GM12865 (cell line): ENCODE data around the gene CCDC197.
A peak's percentile ranks its signal among the peaks of the same experiment; 100 is the strongest.

Source experiments
- DNase-seq: peaks from one replicate; pipeline ENCODE4 v3.0.0; 2010; ENCODE audit warnings: low read depth
- H3K4me3 ChIP-seq: 2 replicates; pipeline ENCODE4 v1.5.1; 2011; ENCODE audit warnings: mild to moderate bottlenecking, low read depth, low read length, control low read depth
- CTCF ChIP-seq: IDR thresholded peaks from 2 replicates; pipeline ENCODE4 v1.5.1; 2011; ENCODE audit warnings: low read length, control low read depth, low read depth, inconsistent platforms; ENCODE audit not compliant: insufficient read depth; ENCODE audit errors: missing control alignments

Gene CCDC197

GRCh38 chr14:93953739-93954515 is 43.2 kb upstream of the CCDC197 start:
- no peak for TF ChIP-seq CTCF
- no peak for DNase-seq
- no peak overlapping the region for H3K4me3 ChIP-seq

GRCh38 chr14:93954516-93954830 is 42.6 kb upstream of the CCDC197 start:
- DNase-seq: no peak
- no peak for TF ChIP-seq CTCF
- H3K4me3 ChIP-seq: no peak overlapping the region

GRCh38 chr14:93954900-93955849 is 41.9 kb upstream of the CCDC197 start:
- peak; percentile 66 for DNase-seq
- no peak for TF ChIP-seq CTCF
- H3K4me3 ChIP-seq: peak overlapping the region; percentile 33; the same call in 1 of the 2 replicates

- DNase-seq: no peak
- H3K4me3 ChIP-seq: no peak overlapping the region
- no peak for TF ChIP-seq CTCF
Observed at GRCh38 chr14:93955850-93956481, 41.1 kb upstream of the CCDC197 start.

GRCh38 chr14:93956514-93957332 is 40.4 kb upstream of the CCDC197 start:
- no peak for TF ChIP-seq CTCF
- no peak overlapping the region for H3K4me3 ChIP-seq

GRCh38 chr14:93957333-93957710 is 39.8 kb upstream of the CCDC197 start:
- no peak for TF ChIP-seq CTCF
- DNase-seq: no peak
- no peak overlapping the region for H3K4me3 ChIP-seq

More at GRCh38 chr14:93956514-93957332, 40.4 kb upstream of the CCDC197 start:
- DNase-seq: peak; percentile 47
